IMR-90 (cell line): ENCODE results near the gene KIF13A. TPM values are rescaled to one million over a fixed set of nuclear protein-coding genes. Genes with fewer than 3 reads are reported as not detected.

Experiments
- ATAC-seq: fragments of 200-7000 bp; cut with Tn5 transposase; 2 replicates; pipeline ENCODE4 v1.9.1; 2020; ENCODE audit warnings: low read depth, mild to moderate bottlenecking, moderate library complexity
- BruUV-seq: library from RNA; stranded (reverse); fragments of 400-500 nt; replicated peaks from 2 replicates; lab custom pipeline; 2021; lab: Mats Ljungman, UMichigan
- CTCF ChIA-PET: fragments of 300-600 bp; formaldehyde crosslinking; extraction: SDS; loops from one replicate; lab custom pipeline; 2021; ENCODE audit warnings: antibody characterized with exemption; lab: Yijun Ruan, JAX
- POLR2A ChIA-PET: fragments of 300-600 bp; sonication (Branson Sonifier 250); formaldehyde crosslinking; loops from one replicate; lab custom pipeline; 2022; ENCODE audit warnings: antibody characterized with exemption; ENCODE audit not compliant: unreplicated experiment; lab: Charles Lee
- DNase-seq: peaks from one replicate; pipeline ENCODE4 v3.0.0; 2013
- H2AFZ ChIP-seq: replicated peaks from 2 replicates; pipeline ENCODE3; 2013; ENCODE audit warnings: low read length, mild to moderate bottlenecking; ENCODE audit not compliant: poor library complexity
- H2AK5ac ChIP-seq: 2 replicates; pipeline ENCODE4 v1.6.1; 2013; ENCODE audit warnings: low read depth, low read length, inconsistent platforms
- H2AK9ac ChIP-seq: replicated peaks from 2 replicates; pipeline ENCODE3; 2013; ENCODE audit warnings: mild to moderate bottlenecking, low read depth, low read length, moderate library complexity; ENCODE audit not compliant: poor library complexity
- H2BK120ac ChIP-seq: 2 replicates; pipeline ENCODE4 v1.6.1; 2013; ENCODE audit warnings: low read depth, low read length, inconsistent platforms
- H2BK15ac ChIP-seq: 3 replicates; pipeline ENCODE4 v1.6.1; 2013; ENCODE audit warnings: low read depth, low read length, inconsistent platforms
- H2BK20ac ChIP-seq: 2 replicates; pipeline ENCODE4 v1.6.1; 2013; ENCODE audit warnings: low read depth, mild to moderate bottlenecking, inconsistent platforms, low read length, moderate library complexity
- H2BK5ac ChIP-seq: 2 replicates; pipeline ENCODE4 v1.6.1; 2013; ENCODE audit warnings: mild to moderate bottlenecking, low read depth, low read length, inconsistent platforms; ENCODE audit not compliant: poor library complexity, severe bottlenecking
- H3K14ac ChIP-seq: replicated peaks from 2 replicates; pipeline ENCODE4 v1.6.1; 2013; ENCODE audit warnings: low read depth, low read length, inconsistent platforms
- H3K18ac ChIP-seq: 2 replicates; pipeline ENCODE4 v1.6.1; 2013; ENCODE audit warnings: low read depth, low read length, control low read depth
- H3K23ac ChIP-seq: 2 replicates; pipeline ENCODE4 v1.6.1; 2013; ENCODE audit warnings: low read depth, low read length, inconsistent platforms
- H3K27ac ChIP-seq: 2 replicates; pipeline ENCODE4 v1.5.1; 2013; ENCODE audit warnings: mild to moderate bottlenecking, control low read depth, low read length; ENCODE audit not compliant: insufficient read depth
- H3K27me3 ChIP-seq: 2 replicates; pipeline ENCODE4 v1.6.1; 2013; ENCODE audit warnings: low read length; ENCODE audit not compliant: control insufficient read depth, insufficient read depth
- H3K36me3 ChIP-seq: 2 replicates; pipeline ENCODE4 v1.6.1; 2013; ENCODE audit warnings: low read length, mixed read lengths; ENCODE audit not compliant: control insufficient read depth, insufficient read depth
- H3K4ac ChIP-seq: 2 replicates; pipeline ENCODE4 v1.6.1; 2013; ENCODE audit warnings: low read depth, low read length, inconsistent platforms
- H3K4me1 ChIP-seq: 2 replicates; pipeline ENCODE4 v1.6.1; 2013; ENCODE audit warnings: low read length, mixed read lengths; ENCODE audit not compliant: control insufficient read depth, insufficient read depth
- H3K4me2 ChIP-seq: 2 replicates; pipeline ENCODE4 v1.6.1; 2013; ENCODE audit warnings: low read depth, mild to moderate bottlenecking, control low read depth, low read length, moderate library complexity
- H3K4me3 ChIP-seq: 2 replicates; pipeline ENCODE4 v1.5.1; 2013; ENCODE audit warnings: low read depth, mild to moderate bottlenecking, control low read depth, low read length, moderate library complexity; ENCODE audit not compliant: insufficient read depth
- H3K56ac ChIP-seq: 2 replicates; pipeline ENCODE4 v1.6.1; 2013; ENCODE audit warnings: low read length, inconsistent platforms; ENCODE audit not compliant: insufficient read depth; ENCODE audit errors: extremely low read depth
- H3K79me1 ChIP-seq, 2 experiments: 2 replicates each; pipeline ENCODE4 v1.6.1; 2013; ENCODE audit warnings: low read length in 2 of 2, inconsistent platforms in 1 of 2, low read depth in 1 of 2
- H3K9ac ChIP-seq: 2 replicates; pipeline ENCODE4 v1.6.1; 2013; ENCODE audit warnings: low read depth, low read length, control low read depth
- H3K9me1 ChIP-seq: 2 replicates; pipeline ENCODE4 v1.6.1; 2013; ENCODE audit warnings: low read length, inconsistent platforms; ENCODE audit not compliant: insufficient read depth
- H3K9me3 ChIP-seq: 2 replicates; pipeline ENCODE4 v1.6.1; 2013; ENCODE audit warnings: low read length; ENCODE audit not compliant: control insufficient read depth, insufficient read depth
- H4K20me1 ChIP-seq: 2 replicates; pipeline ENCODE4 v1.6.1; 2013; ENCODE audit warnings: low read length, inconsistent platforms; ENCODE audit not compliant: insufficient read depth
- H4K5ac ChIP-seq: 2 replicates; pipeline ENCODE4 v1.6.1; 2013; ENCODE audit warnings: mild to moderate bottlenecking, low read depth, low read length, control low read depth
- H4K8ac ChIP-seq, 2 experiments: 2 replicates each; pipeline ENCODE4 v1.6.1; 2013; ENCODE audit warnings: low read depth in 2 of 2, low read length in 2 of 2, control low read depth in 1 of 2, inconsistent platforms in 1 of 2
- H4K91ac ChIP-seq: 2 replicates; pipeline ENCODE4 v1.6.1; 2013; ENCODE audit warnings: low read depth, low read length, inconsistent platforms; ENCODE audit not compliant: insufficient read depth
- CEBPB ChIP-seq: IDR thresholded peaks from 2 replicates; pipeline ENCODE4 v1.6.1; 2012; ENCODE audit warnings: low read depth, low read length, improper control_type of control experiment
- FOS ChIP-seq: fragments of 150-350 bp; IDR thresholded peaks from 2 replicates; pipeline ENCODE4 v1.6.1; 2016; ENCODE audit warnings: low read depth, low read length
- MAFK ChIP-seq: IDR thresholded peaks from 2 replicates; pipeline ENCODE4 v1.6.1; 2012; ENCODE audit warnings: low read depth, low read length, improper control_type of control experiment
- MAZ ChIP-seq: IDR thresholded peaks from 2 replicates; pipeline ENCODE4 v1.6.1; 2012; ENCODE audit warnings: low read depth, mild to moderate bottlenecking, low read length, improper control_type of control experiment, moderate library complexity, borderline replicate concordance
- MXI1 ChIP-seq: IDR thresholded peaks from 2 replicates; pipeline ENCODE4 v1.6.1; 2012; ENCODE audit warnings: low read depth, mild to moderate bottlenecking, low read length, moderate library complexity, borderline replicate concordance
- NFE2L2 ChIP-seq: fragments of 150-350 bp; IDR thresholded peaks from 2 replicates; pipeline ENCODE4 v1.6.1; 2016; ENCODE audit warnings: low read depth, mild to moderate bottlenecking, low read length
- POLR2A ChIP-seq: IDR thresholded peaks from 2 replicates; pipeline ENCODE4 v1.6.1; 2012; ENCODE audit warnings: mild to moderate bottlenecking, low read depth, low read length
- RAD21 ChIP-seq: IDR thresholded peaks from 2 replicates; pipeline ENCODE4 v1.6.1; 2012; ENCODE audit warnings: low read length, improper control_type of control experiment
- RFX5 ChIP-seq: IDR thresholded peaks from 2 replicates; pipeline ENCODE4 v1.8.0; 2012; ENCODE audit warnings: low read depth, mild to moderate bottlenecking, low read length, moderate library complexity
- SMC3 ChIP-seq: fragments of 150-350 bp; IDR thresholded peaks from 2 replicates; pipeline ENCODE4 v1.6.1; 2016; ENCODE audit warnings: low read depth, mild to moderate bottlenecking, antibody characterized with exemption, low read length, moderate library complexity
- WGBS, 2 experiments: methylation state at CpG; one replicate each; pipeline versions ENCODE4 v1.1.5 to v1.1.7; 2013; ENCODE audit warnings: missing lambda C conversion rate in 2 of 2; ENCODE audit not compliant: insufficient read length in 1 of 2; ENCODE audit errors: extremely low coverage in 2 of 2; 5-methylcytosine and 5-hydroxymethylcytosine counted together
- dilution Hi-C: fragments of 300-500 bp; cut with HindIII; formaldehyde crosslinking; loops from one replicate; pipeline ENCODE4 v1.14.3; 2018; ENCODE audit warnings: low sequenced_read_pairs; ENCODE audit not compliant: unreplicated experiment
- in situ Hi-C: fragments of 300-500 bp; cut with MboI; formaldehyde crosslinking; loops from 3 replicates; pipeline ENCODE4 v1.14.3; 2019; ENCODE audit warnings: low sequenced_read_pairs, inconsistent platforms, mixed read lengths
- intact Hi-C: fragments of 100-400 bp; cut with micrococcal nuclease; formaldehyde crosslinking; loops from 2 replicates; pipeline ENCODE4 v1.10.0; 2022
- polyA plus RNA-seq, 3 experiments: library from polyadenylated mRNA; depleted of rRNA; stranded (reverse); fragments of >200 nt; gene quantifications; 2 replicates each; pipeline ENCODE4 v1.2.3, GENCODE V29; 2012; ENCODE audit warnings: low replicate concordance in 1 of 3
- total RNA-seq: library from RNA; depleted of rRNA; stranded (reverse); fragments of >200 nt; gene quantifications from 2 replicates; pipeline ENCODE4 v1.2.3, GENCODE V29; 2012
- TF ChIP-seq, protein P1 (sequence below): fragments of 150-350 bp; IDR thresholded peaks from 2 replicates; pipeline ENCODE4 v1.6.1; 2016; ENCODE audit warnings: low read depth, mild to moderate bottlenecking, low read length, moderate library complexity, borderline replicate concordance
- TF ChIP-seq, protein P2 (sequence below): fragments of 150-350 bp; IDR thresholded peaks from 2 replicates; pipeline ENCODE4 v1.6.1; 2017; ENCODE audit warnings: mild to moderate bottlenecking, antibody characterized with exemption, low read length, low read depth
- TF ChIP-seq, protein P3 (sequence below): conservative IDR thresholded peaks from 2 replicates; pipeline ENCODE4 v1.5.1; 2012; ENCODE audit warnings: mild to moderate bottlenecking, low read depth, low read length, improper control_type of control experiment

Gene KIF13A
- total and polyA plus RNA-seq, 2 of the 4 experiments (the other 2 are of a cell fraction) = 23.3 to 51.8 TPM

DNA sequence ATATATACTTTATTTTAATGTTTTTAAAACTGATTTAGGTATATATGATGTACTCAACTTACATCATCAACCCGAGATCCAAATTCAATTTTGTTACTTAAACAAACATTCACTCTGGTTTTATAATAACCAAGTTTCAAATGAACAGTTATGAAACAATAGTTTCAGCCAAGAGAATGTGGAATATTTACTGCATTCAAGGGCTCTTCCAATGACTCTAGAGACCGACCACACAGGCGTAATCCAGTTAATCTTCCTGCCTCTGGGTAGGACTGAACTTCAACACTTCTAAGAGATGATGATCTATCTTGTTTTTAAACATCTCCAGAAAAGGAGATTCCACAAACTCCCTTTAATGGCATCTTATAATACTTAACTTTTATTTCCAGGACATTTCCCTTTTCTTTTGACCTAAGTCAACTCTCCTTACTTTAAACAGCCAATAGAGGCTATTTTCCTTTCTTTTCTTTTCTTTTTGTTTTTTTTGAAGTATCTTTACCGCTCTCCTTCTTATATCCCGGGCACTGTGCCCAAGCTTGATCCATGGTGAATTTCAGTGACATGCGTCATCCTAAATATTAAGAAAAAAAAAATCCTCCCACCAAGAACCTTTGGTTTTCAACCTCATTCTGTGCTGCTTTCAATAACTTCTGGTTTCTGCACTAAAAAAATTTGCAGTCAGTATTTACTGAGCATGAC lies 110.1 kb downstream of the KIF13A start (continued):
- TF ChIP-seq FOS = no peak

DNA sequence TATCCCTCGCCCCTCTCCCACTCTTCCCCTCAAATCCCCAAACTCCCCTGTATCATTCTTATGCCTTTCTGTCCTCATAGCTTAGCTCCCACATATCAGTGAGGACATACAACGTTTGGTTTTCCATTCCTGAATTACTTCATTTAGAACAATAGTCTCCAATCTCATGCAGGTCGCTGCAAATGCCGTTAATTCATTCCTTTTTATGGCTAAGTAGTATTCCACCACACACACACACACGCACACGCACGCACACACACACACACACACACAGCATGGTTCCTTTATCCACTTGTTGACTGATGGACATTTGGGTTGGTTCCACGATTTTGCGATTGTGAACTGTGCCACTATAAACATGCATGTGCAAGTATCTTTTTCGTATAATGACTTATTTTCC lies 112.7 kb downstream of the KIF13A start:
- in situ Hi-C loops = no loop called here
- TF ChIP-seq RAD21 = no peak
- TF ChIP-seq, protein P1, sequence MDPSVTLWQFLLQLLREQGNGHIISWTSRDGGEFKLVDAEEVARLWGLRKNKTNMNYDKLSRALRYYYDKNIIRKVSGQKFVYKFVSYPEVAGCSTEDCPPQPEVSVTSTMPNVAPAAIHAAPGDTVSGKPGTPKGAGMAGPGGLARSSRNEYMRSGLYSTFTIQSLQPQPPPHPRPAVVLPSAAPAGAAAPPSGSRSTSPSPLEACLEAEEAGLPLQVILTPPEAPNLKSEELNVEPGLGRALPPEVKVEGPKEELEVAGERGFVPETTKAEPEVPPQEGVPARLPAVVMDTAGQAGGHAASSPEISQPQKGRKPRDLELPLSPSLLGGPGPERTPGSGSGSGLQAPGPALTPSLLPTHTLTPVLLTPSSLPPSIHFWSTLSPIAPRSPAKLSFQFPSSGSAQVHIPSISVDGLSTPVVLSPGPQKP = no peak
- no peak for TF ChIP-seq RFX5
- TF ChIP-seq FOS = no peak
- TF ChIP-seq, protein P2, sequence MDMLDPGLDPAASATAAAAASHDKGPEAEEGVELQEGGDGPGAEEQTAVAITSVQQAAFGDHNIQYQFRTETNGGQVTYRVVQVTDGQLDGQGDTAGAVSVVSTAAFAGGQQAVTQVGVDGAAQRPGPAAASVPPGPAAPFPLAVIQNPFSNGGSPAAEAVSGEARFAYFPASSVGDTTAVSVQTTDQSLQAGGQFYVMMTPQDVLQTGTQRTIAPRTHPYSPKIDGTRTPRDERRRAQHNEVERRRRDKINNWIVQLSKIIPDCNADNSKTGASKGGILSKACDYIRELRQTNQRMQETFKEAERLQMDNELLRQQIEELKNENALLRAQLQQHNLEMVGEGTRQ = no peak
- TF ChIP-seq NFE2L2 = no peak
- TF ChIP-seq MXI1 = no peak
- no peak for TF ChIP-seq MAZ
- TF ChIP-seq, protein P3, sequence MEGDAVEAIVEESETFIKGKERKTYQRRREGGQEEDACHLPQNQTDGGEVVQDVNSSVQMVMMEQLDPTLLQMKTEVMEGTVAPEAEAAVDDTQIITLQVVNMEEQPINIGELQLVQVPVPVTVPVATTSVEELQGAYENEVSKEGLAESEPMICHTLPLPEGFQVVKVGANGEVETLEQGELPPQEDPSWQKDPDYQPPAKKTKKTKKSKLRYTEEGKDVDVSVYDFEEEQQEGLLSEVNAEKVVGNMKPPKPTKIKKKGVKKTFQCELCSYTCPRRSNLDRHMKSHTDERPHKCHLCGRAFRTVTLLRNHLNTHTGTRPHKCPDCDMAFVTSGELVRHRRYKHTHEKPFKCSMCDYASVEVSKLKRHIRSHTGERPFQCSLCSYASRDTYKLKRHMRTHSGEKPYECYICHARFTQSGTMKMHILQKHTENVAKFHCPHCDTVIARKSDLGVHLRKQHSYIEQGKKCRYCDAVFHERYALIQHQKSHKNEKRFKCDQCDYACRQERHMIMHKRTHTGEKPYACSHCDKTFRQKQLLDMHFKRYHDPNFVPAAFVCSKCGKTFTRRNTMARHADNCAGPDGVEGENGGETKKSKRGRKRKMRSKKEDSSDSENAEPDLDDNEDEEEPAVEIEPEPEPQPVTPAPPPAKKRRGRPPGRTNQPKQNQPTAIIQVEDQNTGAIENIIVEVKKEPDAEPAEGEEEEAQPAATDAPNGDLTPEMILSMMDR = no peak
- no peak for TF ChIP-seq POLR2A
- TF ChIP-seq SMC3 = no peak
- TF ChIP-seq CEBPB = no peak
- TF ChIP-seq MAFK = no peak

More for the DNA sequence above, 112.7 kb downstream of the KIF13A start:
- H3K27me3 ChIP-seq = no peaks in the 10 kb centered on the region
- no peak for ATAC-seq
- no peak overlapping the region for H4K5ac ChIP-seq
- H3K27ac ChIP-seq = no peak overlapping the region
- H3K4ac ChIP-seq = no peak overlapping the region
- no peaks in the 10 kb centered on the region for H3K9me3 ChIP-seq
- no peak overlapping the region for H2BK15ac ChIP-seq
- no peak overlapping the region for H2AFZ ChIP-seq
- ChIA-PET CTCF (no interaction called here), POLR2A (no interaction called here)
- no peak overlapping the region for H4K8ac ChIP-seq
- no peak overlapping the region for H3K4me3 ChIP-seq
- H3K23ac ChIP-seq = no peak overlapping the region
- H2AK5ac ChIP-seq = no peak overlapping the region
- DNase-seq = no peak
- H2BK5ac ChIP-seq = no peak overlapping the region
- 94% methylated on average over 3 of the region's 10 CpGs; no CpG with 5 or more reads in 1 of the 2 experiments for WGBS, 2 experiments
- H2BK20ac ChIP-seq = no peak overlapping the region
- H3K36me3 ChIP-seq = no peaks in the 10 kb centered on the region
- no peak overlapping the region for H2AK9ac ChIP-seq
- peaks cover 23 to 45% of the 10 kb centered on the region in 2 experiments for H3K79me1 ChIP-seq
- peaks cover 4% of the 10 kb centered on the region; the same call in 1 of the 2 replicates for H3K9me1 ChIP-seq
- BruUV-seq = no TSS peak
- no peak overlapping the region for H4K91ac ChIP-seq
- intact Hi-C loops = no loop called here
- dilution Hi-C loops = no loop called here
- no peak overlapping the region for H3K14ac ChIP-seq
- no peak overlapping the region for H3K9ac ChIP-seq
- H2BK120ac ChIP-seq = no peak overlapping the region
- H3K4me2 ChIP-seq = no peak overlapping the region
- H4K20me1 ChIP-seq = no peaks in the 10 kb centered on the region; the same call in 1 of the 2 replicates
- no peak overlapping the region for H3K56ac ChIP-seq
- H3K18ac ChIP-seq = no peak overlapping the region
- H3K4me1 ChIP-seq = peaks cover 8% of the 10 kb centered on the region
